A549 (cell line): ENCODE data around the gene IGF2. TPM values are rescaled to one million over a fixed set of nuclear protein-coding genes. Genes with fewer than 3 reads are reported as not detected.

ENCODE experiments used
- ATAC-seq, 2 experiments: fragments of 200-7000 bp in 1 of 2; fragments of >200 bp in 1 of 2; cut with Nextera tagmentation in 1 of 2; cut with Tn5 transposase in 1 of 2; 3 replicates each; pipeline versions ENCODE4 v1.8.0 to v1.9.1; 2018 to 2020; ENCODE audit warnings: mild to moderate bottlenecking in 1 of 2, moderate library complexity in 1 of 2
- CTCF ChIA-PET: fragments of 300-600 bp; sonication (Branson Sonifier 250); formaldehyde crosslinking; extraction: SDS; loops from one replicate; lab custom pipeline; 2021; ENCODE audit warnings: antibody characterized with exemption, inconsistent platforms; lab: Yijun Ruan, JAX
- POLR2A ChIA-PET: fragments of 350-600 bp; formaldehyde crosslinking; extraction: SDS; loops from one replicate; lab custom pipeline; 2021; ENCODE audit warnings: antibody characterized with exemption, inconsistent platforms; lab: Yijun Ruan, JAX
- DNase-seq, 2 experiments: peaks; one replicate each; pipeline versions ENCODE4 v3.0.0 to v3.0.0-alpha.2; 2011 to 2016; ENCODE audit warnings: low read depth in 1 of 2, low spot score in 1 of 2
- FAIRE-seq: peaks from 2 replicates; lab custom pipeline; 2011; peaks lifted over from hg19 to GRCh38; lab: Jason Lieb, UNC
- H3K27ac ChIP-seq, 2 experiments: fragments of >200 bp; sonication (Bioruptor Twin); formaldehyde crosslinking; 3 replicates each; pipeline ENCODE4 v1.5.1; 2016 to 2017
- H3K4me1 ChIP-seq: fragments of >200 bp; sonication (Bioruptor Twin); formaldehyde crosslinking; 3 replicates; pipeline ENCODE4 v1.6.1; 2016
- H3K4me2 ChIP-seq: fragments of >200 bp; sonication (Bioruptor Twin); formaldehyde crosslinking; 3 replicates; pipeline ENCODE4 v1.6.1; 2016
- H3K4me3 ChIP-seq: fragments of >200 bp; sonication (Bioruptor Twin); formaldehyde crosslinking; 3 replicates; pipeline ENCODE4 v1.5.1; 2016
- H3K9me3 ChIP-seq: fragments of >200 bp; sonication (Bioruptor Twin); formaldehyde crosslinking; 3 replicates; pipeline ENCODE4 v1.6.1; 2016
- BCL3 ChIP-seq: fragments of >200 bp; sonication (Bioruptor Twin); formaldehyde crosslinking; IDR thresholded peaks from 3 replicates; pipeline ENCODE4 v1.6.1; 2016
- EHMT2 ChIP-seq: fragments of 200-600 bp; sonication (generic); IDR thresholded peaks from 2 replicates; pipeline ENCODE4 v1.6.1; 2016; ENCODE audit warnings: antibody characterized with exemption, low read depth, mild to moderate bottlenecking, moderate library complexity
- EP300 ChIP-seq, 2 experiments: fragments of >200 bp; sonication (Bioruptor Twin); formaldehyde crosslinking; IDR thresholded peaks; 2 replicates in 1 of 2; 3 replicates in 1 of 2; pipeline ENCODE4 v1.6.1; 2016 to 2017
- FOSL2 ChIP-seq, 2 experiments: fragments of 450-650 bp in 1 of 2; fragments of >200 bp in 1 of 2; sonication (Bioruptor Twin) in 1 of 2; formaldehyde crosslinking; IDR thresholded peaks; 2 replicates each; pipeline versions ENCODE4 v1.5.0 to v1.6.1; 2016 to 2020; ENCODE audit warnings: mild to moderate bottlenecking in 1 of 2, moderate library complexity in 1 of 2
- JUNB ChIP-seq: fragments of >200 bp; sonication (Bioruptor Twin); formaldehyde crosslinking; IDR thresholded peaks from 2 replicates; pipeline ENCODE4 v1.6.1; 2016
- KDM1A ChIP-seq: fragments of 200-600 bp; sonication (generic); IDR thresholded peaks from 2 replicates; pipeline ENCODE4 v1.6.1; 2016; ENCODE audit warnings: low read depth, mild to moderate bottlenecking
- MAZ ChIP-seq: fragments of 150-350 bp; IDR thresholded peaks from 2 replicates; pipeline ENCODE4 v1.6.1; 2014; ENCODE audit warnings: antibody characterized with exemption, low read depth, low read length, borderline replicate concordance
- NR3C1 ChIP-seq: fragments of >200 bp; sonication (Bioruptor Twin); formaldehyde crosslinking; IDR thresholded peaks from 3 replicates; pipeline ENCODE4 v1.6.1; 2017
- PBX3 ChIP-seq: IDR thresholded peaks from 2 replicates; pipeline ENCODE4 v1.6.1; 2012
- POLR2A ChIP-seq: IDR thresholded peaks from 2 replicates; pipeline ENCODE4 v1.6.1; 2012; ENCODE audit warnings: mild to moderate bottlenecking, low read length
- POLR2AphosphoS2 ChIP-seq: conservative IDR thresholded peaks from 2 replicates; pipeline ENCODE4 v1.6.1; 2012; ENCODE audit warnings: low read length, improper control_type of control experiment, inconsistent platforms
- RFX5 ChIP-seq: fragments of 450-650 bp; IDR thresholded peaks from 2 replicates; pipeline ENCODE4 v1.7.1; 2014; ENCODE audit warnings: antibody characterized with exemption, mild to moderate bottlenecking, moderate library complexity
- RNF2 ChIP-seq: fragments of 200-600 bp; sonication (generic); IDR thresholded peaks from 2 replicates; pipeline ENCODE4 v1.6.1; 2016; ENCODE audit warnings: low read depth, mild to moderate bottlenecking, antibody characterized with exemption, moderate library complexity, borderline replicate concordance
- SMC3 ChIP-seq: fragments of >200 bp; sonication (Bioruptor Twin); formaldehyde crosslinking; IDR thresholded peaks from 3 replicates; pipeline ENCODE4 v1.6.1; 2018; ENCODE audit warnings: inconsistent platforms
- WGBS: methylation state at CpG from one replicate; pipeline ENCODE4 v1.1.6; 2017; ENCODE audit errors: missing lambda C conversion rate; 5-methylcytosine and 5-hydroxymethylcytosine counted together
- polyA plus RNA-seq, 4 experiments: library from polyadenylated mRNA; depleted of rRNA in 3 of 4; stranded (reverse); fragments of >200 nt; fragmentation: RNase III in 1 of 4; extraction: RNeasy Plus Mini Kit Qiagen cat#74134 plus additional on column Dnase treatment in 1 of 4; gene quantifications; 2 replicates in 3 of 4; 3 replicates in 1 of 4; pipeline ENCODE4 v1.2.3, GENCODE V29; 2011 to 2017
- TF ChIP-seq, protein P1 (sequence below): IDR thresholded peaks from 2 replicates; pipeline ENCODE4 v1.6.1; 2012
- TF ChIP-seq, protein P2 (sequence below): IDR thresholded peaks from 2 replicates; pipeline ENCODE4 v1.6.1; 2012; ENCODE audit warnings: low read depth, borderline replicate concordance
- TF ChIP-seq, protein P3 (sequence below): fragments of 250-450 bp; sonication (Bioruptor Pico); IDR thresholded peaks from 2 replicates; pipeline ENCODE4 v1.5.0; 2021; ENCODE audit warnings: mild to moderate bottlenecking, moderate library complexity, borderline replicate concordance
- TF ChIP-seq, protein P4 (sequence below): fragments of 200-600 bp; sonication (generic); IDR thresholded peaks from 2 replicates; pipeline ENCODE4 v1.6.1; 2016; ENCODE audit warnings: antibody characterized with exemption, mild to moderate bottlenecking, moderate library complexity

Gene IGF2
- polyA plus RNA-seq, 2 of the 4 experiments (the other 2 are of a cell fraction), result 2.0 to 2.9 TPM

DNA sequence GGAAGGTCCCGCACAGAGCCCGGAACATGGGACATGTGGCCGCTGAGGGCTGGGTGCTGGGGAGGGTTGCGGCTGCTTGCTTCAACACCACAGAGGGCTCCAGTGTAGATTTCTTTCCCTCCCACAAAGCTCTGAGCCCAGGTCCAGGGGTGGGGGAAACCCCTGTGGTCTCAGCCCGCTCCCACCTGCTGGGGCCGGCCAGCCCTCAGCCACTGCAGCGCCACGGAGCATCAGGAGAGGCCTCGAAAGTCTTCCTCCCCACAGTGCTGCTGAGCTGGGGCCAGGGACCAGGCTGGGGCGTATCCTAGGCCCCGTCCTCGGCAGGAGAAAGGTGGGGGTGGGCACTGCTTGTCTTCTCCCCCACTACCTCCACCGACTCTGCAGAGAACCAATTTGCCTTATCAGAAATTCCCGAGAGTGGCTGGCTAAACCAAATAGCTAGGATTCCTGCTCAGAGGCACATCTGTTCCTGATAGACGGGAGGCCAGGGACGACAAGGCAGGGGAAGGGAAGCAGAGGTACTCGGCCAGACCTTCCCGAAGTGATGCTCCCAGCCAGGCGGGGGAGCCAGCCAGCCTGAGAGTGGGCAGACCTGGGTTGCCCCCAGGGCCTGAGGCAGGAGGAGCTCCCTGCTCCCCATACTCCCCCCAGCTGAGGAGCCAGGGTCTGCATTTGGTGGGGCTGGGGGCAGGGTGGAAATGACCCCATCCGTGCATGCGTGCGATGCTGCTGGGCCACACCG lies 18.7 kb downstream of the IGF2 start:
- WGBS, result 48% methylated on average over 16 of the region's 23 CpGs
- TF ChIP-seq EHMT2 (no peak), MAZ (no peak), POLR2AphosphoS2 (no peak), BCL3 (no peak), FOSL2 (IDR thresholded peaks at IDR 0.05) (no peak), FOSL2 (CRISPR knock-in tag; IDR thresholded peaks at IDR 0.05) (no peak), RFX5 (no peak), JUNB (no peak), KDM1A (no peak), SMC3 (no peak), EP300 (IDR thresholded peaks at IDR 0.05) (no peak), NR3C1 (no peak), RNF2 (no peak)
- TF ChIP-seq, protein P1, sequence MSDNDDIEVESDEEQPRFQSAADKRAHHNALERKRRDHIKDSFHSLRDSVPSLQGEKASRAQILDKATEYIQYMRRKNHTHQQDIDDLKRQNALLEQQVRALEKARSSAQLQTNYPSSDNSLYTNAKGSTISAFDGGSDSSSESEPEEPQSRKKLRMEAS, result no peak
- TF ChIP-seq, protein P2, sequence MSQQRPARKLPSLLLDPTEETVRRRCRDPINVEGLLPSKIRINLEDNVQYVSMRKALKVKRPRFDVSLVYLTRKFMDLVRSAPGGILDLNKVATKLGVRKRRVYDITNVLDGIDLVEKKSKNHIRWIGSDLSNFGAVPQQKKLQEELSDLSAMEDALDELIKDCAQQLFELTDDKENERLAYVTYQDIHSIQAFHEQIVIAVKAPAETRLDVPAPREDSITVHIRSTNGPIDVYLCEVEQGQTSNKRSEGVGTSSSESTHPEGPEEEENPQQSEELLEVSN, result no peak
- TF ChIP-seq, protein P3, sequence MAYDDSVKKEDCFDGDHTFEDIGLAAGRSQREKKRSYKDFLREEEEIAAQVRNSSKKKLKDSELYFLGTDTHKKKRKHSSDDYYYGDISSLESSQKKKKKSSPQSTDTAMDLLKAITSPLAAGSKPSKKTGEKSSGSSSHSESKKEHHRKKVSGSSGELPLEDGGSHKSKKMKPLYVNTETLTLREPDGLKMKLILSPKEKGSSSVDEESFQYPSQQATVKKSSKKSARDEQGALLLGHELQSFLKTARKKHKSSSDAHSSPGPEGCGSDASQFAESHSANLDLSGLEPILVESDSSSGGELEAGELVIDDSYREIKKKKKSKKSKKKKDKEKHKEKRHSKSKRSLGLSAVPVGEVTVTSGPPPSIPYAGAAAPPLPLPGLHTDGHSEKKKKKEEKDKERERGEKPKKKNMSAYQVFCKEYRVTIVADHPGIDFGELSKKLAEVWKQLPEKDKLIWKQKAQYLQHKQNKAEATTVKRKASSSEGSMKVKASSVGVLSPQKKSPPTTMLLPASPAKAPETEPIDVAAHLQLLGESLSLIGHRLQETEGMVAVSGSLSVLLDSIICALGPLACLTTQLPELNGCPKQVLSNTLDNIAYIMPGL (CRISPR knock-in tag), result no peak
- TF ChIP-seq, all 56 proteins: peak for 0
- ATAC-seq (no peak; a peak in 1 of 6 replicates), DNase-seq (no peak), FAIRE-seq (no peak)
- no peak overlapping the region for H3K4me3 ChIP-seq
- ChIA-PET CTCF (interaction anchor here (0.7 to 2.3 kb wide), 5 partner anchors 25 to 35 kb away, joined by 3 to 9 read pairs (median 4); no protein-coding TSS in a partner anchor), POLR2A (no interaction called here)
- no peak overlapping the region for H3K27ac ChIP-seq
- H3K9me3 ChIP-seq, result peaks cover 27% of the 10 kb centered on the region
- no peak overlapping the region for H3K4me2 ChIP-seq
- no peaks in the 10 kb centered on the region for H3K4me1 ChIP-seq

GRCh38 chr11:2118677-2119076 lies 20.5 kb downstream of the IGF2 start:
- no peak overlapping the region for H3K4me3 ChIP-seq
- no peak for TF ChIP-seq POLR2AphosphoS2
- TF ChIP-seq, protein P1, result no peak
- TF ChIP-seq PBX3, result no peak
- TF ChIP-seq, protein P4, sequence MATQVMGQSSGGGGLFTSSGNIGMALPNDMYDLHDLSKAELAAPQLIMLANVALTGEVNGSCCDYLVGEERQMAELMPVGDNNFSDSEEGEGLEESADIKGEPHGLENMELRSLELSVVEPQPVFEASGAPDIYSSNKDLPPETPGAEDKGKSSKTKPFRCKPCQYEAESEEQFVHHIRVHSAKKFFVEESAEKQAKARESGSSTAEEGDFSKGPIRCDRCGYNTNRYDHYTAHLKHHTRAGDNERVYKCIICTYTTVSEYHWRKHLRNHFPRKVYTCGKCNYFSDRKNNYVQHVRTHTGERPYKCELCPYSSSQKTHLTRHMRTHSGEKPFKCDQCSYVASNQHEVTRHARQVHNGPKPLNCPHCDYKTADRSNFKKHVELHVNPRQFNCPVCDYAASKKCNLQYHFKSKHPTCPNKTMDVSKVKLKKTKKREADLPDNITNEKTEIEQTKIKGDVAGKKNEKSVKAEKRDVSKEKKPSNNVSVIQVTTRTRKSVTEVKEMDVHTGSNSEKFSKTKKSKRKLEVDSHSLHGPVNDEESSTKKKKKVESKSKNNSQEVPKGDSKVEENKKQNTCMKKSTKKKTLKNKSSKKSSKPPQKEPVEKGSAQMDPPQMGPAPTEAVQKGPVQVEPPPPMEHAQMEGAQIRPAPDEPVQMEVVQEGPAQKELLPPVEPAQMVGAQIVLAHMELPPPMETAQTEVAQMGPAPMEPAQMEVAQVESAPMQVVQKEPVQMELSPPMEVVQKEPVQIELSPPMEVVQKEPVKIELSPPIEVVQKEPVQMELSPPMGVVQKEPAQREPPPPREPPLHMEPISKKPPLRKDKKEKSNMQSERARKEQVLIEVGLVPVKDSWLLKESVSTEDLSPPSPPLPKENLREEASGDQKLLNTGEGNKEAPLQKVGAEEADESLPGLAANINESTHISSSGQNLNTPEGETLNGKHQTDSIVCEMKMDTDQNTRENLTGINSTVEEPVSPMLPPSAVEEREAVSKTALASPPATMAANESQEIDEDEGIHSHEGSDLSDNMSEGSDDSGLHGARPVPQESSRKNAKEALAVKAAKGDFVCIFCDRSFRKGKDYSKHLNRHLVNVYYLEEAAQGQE, result no peak
- TF ChIP-seq POLR2A, result no peak
- peaks cover 27% of the 10 kb centered on the region for H3K9me3 ChIP-seq
- WGBS, result 28% methylated on average over 4 of the region's 4 CpGs
- no peak for DNase-seq
- ATAC-seq, result no peak
- H3K4me2 ChIP-seq, result no peak overlapping the region
- H3K27ac ChIP-seq, result no peak overlapping the region
- H3K4me1 ChIP-seq, result no peaks in the 10 kb centered on the region
- CTCF ChIA-PET, result no interaction called here
- no peak for FAIRE-seq
- POLR2A ChIA-PET, result no interaction called here
